ENCODE data around the gene RASAL3. TPM values are rescaled to one million over a fixed set of nuclear protein-coding genes. Genes with fewer than 3 reads are reported as not detected.
"Not testable (repeated sequence)": the region's sequence is repeated elsewhere in the genome, so short reads cannot be mapped to it uniquely, and the experiment has no call there.

RASAL3 gene
- total and polyA plus RNA-seq, 2 of the 4 experiments (the other 2 are of a cell fraction) = 0.07 TPM; not detected in 1

DNA sequence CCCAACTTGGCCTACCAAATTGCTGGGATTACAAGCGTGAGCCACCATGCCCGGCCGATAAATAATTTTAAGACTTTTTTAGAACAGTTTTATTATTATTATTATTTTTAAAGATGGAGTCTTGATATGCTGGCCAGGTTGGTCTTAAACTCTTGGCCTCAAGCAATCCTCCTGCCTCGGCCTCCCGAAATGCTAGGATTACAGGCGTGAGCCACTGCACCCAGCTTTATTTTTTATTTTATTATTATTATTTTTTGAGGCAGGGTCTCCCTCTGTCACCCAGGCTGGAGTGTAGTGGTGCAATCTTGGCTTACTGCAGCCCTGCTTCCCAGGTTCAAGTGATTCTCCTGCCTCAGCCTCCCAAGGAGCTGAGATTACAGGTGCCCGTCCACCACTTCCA is 16.7 kb upstream of the RASAL3 start:
- H2AK9ac ChIP-seq (replicated peaks; ENCODE audit: low read depth, low read length, poor library complexity); in situ Hi-C loops (cut with MboI; ENCODE audit: low sequenced_read_pairs); H3K4me2 ChIP-seq (ENCODE audit: low read depth, low read length); H3K9ac ChIP-seq (ENCODE audit: low read depth, low read length); H2BK20ac ChIP-seq (ENCODE audit: low read depth, low read length); H2BK5ac ChIP-seq (ENCODE audit: low read depth, low read length, poor library complexity, severe bottlenecking); H3K56ac ChIP-seq (ENCODE audit: extremely low read depth, insufficient read depth, low read length); H3K36me3 ChIP-seq (ENCODE audit: control insufficient read depth, insufficient read depth, low read length); BruUV-seq (replicated peaks); DNase-seq; H3K4ac ChIP-seq (ENCODE audit: low read depth, low read length); H3K18ac ChIP-seq (ENCODE audit: low read depth, low read length); H2AFZ ChIP-seq (replicated peaks; ENCODE audit: low read length, poor library complexity); dilution Hi-C loops (cut with HindIII; ENCODE audit: low sequenced_read_pairs, unreplicated experiment); CTCF ChIA-PET; H4K8ac ChIP-seq (ENCODE audit: low read depth in 2 of 2, low read length in 2 of 2); H3K14ac ChIP-seq (replicated peaks; ENCODE audit: low read depth, low read length); H4K91ac ChIP-seq (ENCODE audit: insufficient read depth, low read depth, low read length); H3K9me1 ChIP-seq (ENCODE audit: insufficient read depth, low read length); H2BK120ac ChIP-seq (ENCODE audit: low read depth, low read length); H3K79me1 ChIP-seq (ENCODE audit: low read depth in 1 of 2, low read length in 2 of 2); H3K9me3 ChIP-seq (ENCODE audit: control insufficient read depth, insufficient read depth, low read length); H3K23ac ChIP-seq (ENCODE audit: low read depth, low read length); H2AK5ac ChIP-seq (ENCODE audit: low read depth, low read length); H4K5ac ChIP-seq (ENCODE audit: low read depth, low read length); POLR2A ChIA-PET (ENCODE audit: unreplicated experiment); H4K20me1 ChIP-seq (ENCODE audit: insufficient read depth, low read length); H2BK15ac ChIP-seq (ENCODE audit: low read depth, low read length); intact Hi-C loops (cut with micrococcal nuclease); H3K27ac ChIP-seq (ENCODE audit: insufficient read depth, low read length); H3K4me1 ChIP-seq (ENCODE audit: control insufficient read depth, insufficient read depth, low read length); H3K4me3 ChIP-seq (ENCODE audit: insufficient read depth, low read depth, low read length); H3K27me3 ChIP-seq (ENCODE audit: control insufficient read depth, insufficient read depth, low read length); ATAC-seq (ENCODE audit: low read depth): not testable (repeated sequence)
- no CpG with 5 or more reads among the region's 7 CpGs for WGBS, 2 experiments (ENCODE audit: extremely low coverage in 2 of 2, insufficient read length in 1 of 2)
